Neural cell (in vitro differentiated cells): ENCODE measurements around the gene TMEM236. TPM values are rescaled to one million over a fixed set of nuclear protein-coding genes. Genes with fewer than 3 reads are reported as not detected.

Experiments
- H2AFZ ChIP-seq: fragments of 200-600, 300-800 bp; sonication (generic), shearing (Covaris generic); 2 replicates; pipeline ENCODE4 v1.6.0; 2014; ENCODE audit warnings: low read depth, mild to moderate bottlenecking, antibody characterized with exemption, low read length, moderate library complexity
- H3F3A ChIP-seq: fragments of 200-600 bp; shearing (Covaris generic); 2 replicates; pipeline ENCODE4 v1.6.1; 2016; ENCODE audit warnings: mild to moderate bottlenecking, moderate library complexity, mixed read lengths, antibody characterized with exemption, low read length; ENCODE audit not compliant: insufficient read depth, poor library complexity, severe bottlenecking
- H3K27ac ChIP-seq: fragments of 200-600, 300-800 bp; sonication (generic), shearing (Covaris generic); 2 replicates; pipeline ENCODE4 v1.5.1; 2014; ENCODE audit warnings: mild to moderate bottlenecking, low read length, moderate library complexity
- H3K27me3 ChIP-seq: fragments of 300-800, 200-600 bp; sonication (generic), shearing (Covaris generic); 2 replicates; pipeline ENCODE4 v1.6.0; 2014; ENCODE audit warnings: mild to moderate bottlenecking, low read depth, low read length, moderate library complexity; ENCODE audit not compliant: insufficient read depth
- H3K36me3 ChIP-seq: fragments of 300-800, 200-600 bp; sonication (generic), shearing (Covaris generic); 2 replicates; pipeline ENCODE4 v1.5.1; 2014; ENCODE audit warnings: mild to moderate bottlenecking, antibody characterized with exemption, low read length, moderate library complexity; ENCODE audit not compliant: insufficient read depth
- H3K4me2 ChIP-seq: fragments of 300-800, 200-600 bp; sonication (generic), shearing (Covaris generic); 2 replicates; pipeline ENCODE4 v1.6.0; 2014; ENCODE audit warnings: mild to moderate bottlenecking, low read length
- H3K4me3 ChIP-seq: fragments of 300-800, 200-600 bp; sonication (generic), shearing (Covaris generic); 2 replicates; pipeline ENCODE4 v1.5.1; 2014; ENCODE audit warnings: mild to moderate bottlenecking, low read length, moderate library complexity
- H3K79me2 ChIP-seq: fragments of 200-600 bp; shearing (Covaris generic); replicated peaks from 2 replicates; pipeline ENCODE4 v1.6.0; 2014; ENCODE audit warnings: mild to moderate bottlenecking, low read length, moderate library complexity; ENCODE audit not compliant: insufficient read depth
- H3K9ac ChIP-seq: fragments of 300-800, 200-600 bp; sonication (generic), shearing (Covaris generic); 2 replicates; pipeline ENCODE4 v1.6.1; 2016; ENCODE audit warnings: mild to moderate bottlenecking, low read length, mixed read lengths
- H3K9me2 ChIP-seq: fragments of 200-600 bp; shearing (Covaris generic); 2 replicates; pipeline ENCODE4 v1.6.1; 2016; ENCODE audit warnings: mild to moderate bottlenecking, low read length, mixed read lengths; ENCODE audit not compliant: insufficient read depth
- H3K9me3 ChIP-seq: fragments of 200-600, 300-800 bp; sonication (generic), shearing (Covaris generic); 2 replicates; pipeline ENCODE4 v1.6.1; 2016; ENCODE audit warnings: mild to moderate bottlenecking, mixed run types, low read length, moderate library complexity, mixed read lengths
- H4K20me1 ChIP-seq: fragments of 200-600 bp; shearing (Covaris generic); 2 replicates; pipeline ENCODE4 v1.6.1; 2016; ENCODE audit warnings: mild to moderate bottlenecking, mixed run types; ENCODE audit not compliant: insufficient read depth
- EP300 ChIP-seq: fragments of 450-650 bp; conservative IDR thresholded peaks from 2 replicates; pipeline ENCODE4 v1.6.1; 2014; ENCODE audit warnings: antibody characterized with exemption, mild to moderate bottlenecking, moderate library complexity; ENCODE audit not compliant: poor library complexity, severe bottlenecking
- EZH2 ChIP-seq: fragments of 200-600, 300-800 bp; shearing (Covaris generic), sonication (generic); IDR thresholded peaks from 2 replicates; pipeline ENCODE4 v1.6.1; 2014; ENCODE audit warnings: antibody characterized with exemption, low read length, borderline replicate concordance, mild to moderate bottlenecking; ENCODE audit not compliant: insufficient read depth, poor library complexity, severe bottlenecking
- MXI1 ChIP-seq: fragments of 450-650 bp; conservative IDR thresholded peaks from 2 replicates; pipeline ENCODE4 v1.6.1; 2014; ENCODE audit warnings: antibody characterized with exemption, mild to moderate bottlenecking; ENCODE audit not compliant: poor library complexity, severe bottlenecking
- POLR2AphosphoS5 ChIP-seq: IDR thresholded peaks from 2 replicates; pipeline ENCODE4 v1.6.1; 2012
- RAD21 ChIP-seq: fragments of 450-650 bp; conservative IDR thresholded peaks from 2 replicates; pipeline ENCODE4 v1.6.1; 2014; ENCODE audit warnings: antibody characterized with exemption, mild to moderate bottlenecking, moderate library complexity
- REST ChIP-seq: IDR thresholded peaks from 2 replicates; pipeline ENCODE4 v1.6.1; 2012; ENCODE audit warnings: borderline replicate concordance
- SMC3 ChIP-seq: fragments of 450-650 bp; conservative IDR thresholded peaks from 2 replicates; pipeline ENCODE4 v1.6.1; 2014; ENCODE audit warnings: antibody characterized with exemption, mild to moderate bottlenecking, moderate library complexity; ENCODE audit not compliant: poor library complexity
- TAF1 ChIP-seq: IDR thresholded peaks from 2 replicates; pipeline ENCODE4 v1.6.1; 2012; ENCODE audit warnings: low read depth
- polyA plus RNA-seq: library from polyadenylated mRNA; depleted of rRNA; stranded (reverse); fragments of >200 nt; gene quantifications from 2 replicates; pipeline ENCODE4 v1.2.3, GENCODE V29; 2014

The TMEM236 gene
- polyA plus RNA-seq, 1 donor from 2014 or later: 0.10 TPM

GRCh38 chr10:17831896-17832295, 79.9 kb downstream of the TMEM236 start:
- Histone ChIP-seq H3F3A (no peaks in the 10 kb centered on the region), H3K9me3 (no peaks in the 10 kb centered on the region), H2AFZ (no peak overlapping the region), H3K79me2 (no peaks in the 10 kb centered on the region), H3K9me2 (no peaks in the 10 kb centered on the region), H3K27me3 (no peaks in the 10 kb centered on the region), H3K4me3 (no peak overlapping the region), H3K4me2 (no peak overlapping the region), H3K36me3 (no peaks in the 10 kb centered on the region), H4K20me1 (no peaks in the 10 kb centered on the region), H3K27ac (no peak overlapping the region), H3K9ac (no peak overlapping the region)
- no peak for TF ChIP-seq EZH2
- TF ChIP-seq SMC3: no peak
- no peak for TF ChIP-seq REST
- no peak for TF ChIP-seq TAF1

GRCh38 chr10:17833656-17834055, 81.7 kb downstream of the TMEM236 start:
- Histone ChIP-seq H3K9me2 (no peaks in the 10 kb centered on the region), H3K9ac (no peak overlapping the region), H3K79me2 (no peaks in the 10 kb centered on the region), H3F3A (no peaks in the 10 kb centered on the region), H2AFZ (no peak overlapping the region), H3K36me3 (no peaks in the 10 kb centered on the region), H3K4me3 (no peak overlapping the region), H4K20me1 (no peaks in the 10 kb centered on the region), H3K4me2 (no peak overlapping the region), H3K27me3 (no peaks in the 10 kb centered on the region), H3K9me3 (no peaks in the 10 kb centered on the region), H3K27ac (no peak overlapping the region)
- no peak for TF ChIP-seq TAF1
- no peak for TF ChIP-seq MXI1
- no peak for TF ChIP-seq RAD21
- TF ChIP-seq EP300: no peak
- TF ChIP-seq SMC3: no peak
- no peak for TF ChIP-seq EZH2
- TF ChIP-seq POLR2AphosphoS5: no peak
- TF ChIP-seq REST: no peak
